Liver (tissue), 9 donors: Measurements from ENCODE around the gene GATA3. TPM values are rescaled to one million over a fixed set of nuclear protein-coding genes. Genes with fewer than 3 reads are reported as not detected.

Experiments used
- DNase-seq: peaks from one replicate; pipeline ENCODE4 v3.0.0-alpha.2; 2017; ENCODE audit warnings: low spot score
- H3K27ac ChIP-seq, 2 donors: one replicate each; pipeline ENCODE4 v1.7.0; 2013; ENCODE audit warnings: inconsistent platforms in 2 of 2, low read length in 2 of 2, control low read depth in 1 of 2, low read depth in 1 of 2, mild to moderate bottlenecking in 1 of 2
- H3K27me3 ChIP-seq, 4 donors: one replicate each; pipeline versions ENCODE4 v1.6.1 to v1.7.0; 2013; ENCODE audit warnings: low read length in 3 of 4, inconsistent platforms in 1 of 4, mild to moderate bottlenecking in 1 of 4, moderate library complexity in 1 of 4; ENCODE audit not compliant: control insufficient read depth in 4 of 4, insufficient read depth in 4 of 4
- H3K36me3 ChIP-seq, 4 donors: one replicate each; pipeline versions ENCODE4 v1.6.1 to v1.7.0; 2013; ENCODE audit warnings: low read length in 3 of 4, mild to moderate bottlenecking in 3 of 4, low read depth in 1 of 4, moderate library complexity in 1 of 4; ENCODE audit not compliant: control insufficient read depth in 4 of 4, insufficient read depth in 3 of 4
- H3K4me1 ChIP-seq, 4 donors: one replicate each; pipeline versions ENCODE4 v1.6.1 to v1.7.0; 2013; ENCODE audit warnings: low read length in 3 of 4, mild to moderate bottlenecking in 3 of 4, moderate library complexity in 1 of 4; ENCODE audit not compliant: control insufficient read depth in 4 of 4, insufficient read depth in 4 of 4
- H3K4me3 ChIP-seq, 3 donors: one replicate each; pipeline versions ENCODE4 v1.6.1 to v1.7.0; 2013; ENCODE audit warnings: low read length in 3 of 3, control low read depth in 1 of 3, low read depth in 1 of 3, mild to moderate bottlenecking in 1 of 3
- H3K9ac ChIP-seq, 2 donors: one replicate each; pipeline ENCODE4 v1.7.0; 2013; ENCODE audit warnings: low read length in 2 of 2, mild to moderate bottlenecking in 2 of 2, moderate library complexity in 2 of 2, control low read depth in 1 of 2, low read depth in 1 of 2
- H3K9me3 ChIP-seq, 4 donors: one replicate each; pipeline versions ENCODE4 v1.6.1 to v1.7.0; 2013; ENCODE audit warnings: low read length in 3 of 4; ENCODE audit not compliant: control insufficient read depth in 4 of 4
- EGR1 ChIP-seq, 2 donors: IDR thresholded peaks; 2 replicates each; pipeline ENCODE4 v1.6.1; 2016 to 2018; ENCODE audit warnings: antibody characterized with exemption in 2 of 2, low read depth in 2 of 2
- FOXA1 ChIP-seq: IDR thresholded peaks from 2 replicates; pipeline ENCODE4 v1.6.1; 2016; ENCODE audit warnings: antibody characterized with exemption
- GABPA ChIP-seq, 2 donors: IDR thresholded peaks in 1 of 2; conservative IDR thresholded peaks in 1 of 2; 2 replicates each; pipeline ENCODE4 v1.6.1; 2016; ENCODE audit warnings: antibody characterized with exemption in 2 of 2, mild to moderate bottlenecking in 1 of 2, moderate library complexity in 1 of 2
- HNF4A ChIP-seq, 2 donors: conservative IDR thresholded peaks; 2 replicates each; pipeline ENCODE4 v1.6.1; 2016; ENCODE audit warnings: antibody characterized with exemption in 2 of 2, mild to moderate bottlenecking in 2 of 2
- JUND ChIP-seq, 2 donors: IDR thresholded peaks; 2 replicates each; pipeline ENCODE4 v1.6.1; 2016; ENCODE audit warnings: antibody characterized with exemption in 2 of 2
- NR2F2 ChIP-seq: IDR thresholded peaks from 2 replicates; pipeline ENCODE4 v1.6.1; 2016; ENCODE audit warnings: antibody characterized with exemption
- RAD21 ChIP-seq, 2 donors: IDR thresholded peaks; 2 replicates each; pipeline ENCODE4 v1.6.1; 2016; ENCODE audit warnings: antibody characterized with exemption in 2 of 2, mild to moderate bottlenecking in 2 of 2
- RXRA ChIP-seq, 2 donors: IDR thresholded peaks; 2 replicates each; pipeline ENCODE4 v1.6.1; 2017 to 2018; ENCODE audit warnings: antibody characterized with exemption in 2 of 2, mild to moderate bottlenecking in 1 of 2
- SP1 ChIP-seq: IDR thresholded peaks from 2 replicates; pipeline ENCODE4 v1.6.1; 2018; ENCODE audit warnings: antibody characterized with exemption, mild to moderate bottlenecking
- TAF1 ChIP-seq: conservative IDR thresholded peaks from 2 replicates; pipeline ENCODE4 v1.6.1; 2016; ENCODE audit warnings: antibody characterized with exemption, mild to moderate bottlenecking
- WGBS: extraction: QIAGEN DNeasy Blood & Tissue Kit; methylation state at CpG from one replicate; pipeline ENCODE4 v1.1.7; 2013; 5-methylcytosine and 5-hydroxymethylcytosine counted together
- polyA plus RNA-seq, 2 donors: library from polyadenylated mRNA; stranded (reverse) in 1 of 2; unstranded in 1 of 2; fragments of 200-250 nt in 1 of 2; fragments of >200 nt in 1 of 2; fragmentation: Nextera tagmentation in 1 of 2; extraction: Ambion mirVana in 1 of 2; gene quantifications; one replicate each; pipeline versions ENCODE4 v1.2.1 to v1.2.3, GENCODE V29; 2013 to 2015
- total RNA-seq, 2 donors: library from RNA; depleted of rRNA; stranded (reverse); fragments of >200 nt; gene quantifications; one replicate each; pipeline ENCODE4 v1.2.3, GENCODE V29; 2014
- TF ChIP-seq, protein P1 (sequence below): IDR thresholded peaks from 2 replicates; pipeline ENCODE4 v1.6.1; 2016; ENCODE audit warnings: antibody characterized with exemption
- TF ChIP-seq, protein P2 (sequence below): IDR thresholded peaks from 2 replicates; pipeline ENCODE4 v1.6.1; 2016; ENCODE audit warnings: antibody characterized with exemption, mild to moderate bottlenecking
- TF ChIP-seq, protein P3 (sequence below): IDR thresholded peaks from 2 replicates; pipeline ENCODE4 v1.6.1; 2016; ENCODE audit warnings: antibody characterized with exemption
- TF ChIP-seq, protein P4 (sequence below): fragments of 150-350 bp; IDR thresholded peaks from 2 replicates; pipeline ENCODE4 v1.5.1; 2017; ENCODE audit warnings: improper control_type of control experiment, low read depth, low read length; ENCODE audit not compliant: missing input control
- donor health status: healthy.
- donor health status: healthy.
- donor health status: healthy.
- donor health status: healthy.
- donor health status: healthy.

Gene GATA3
- total and polyA plus RNA-seq, 4 donors, result 0.08 to 0.51 (median 0.21) TPM

DNA sequence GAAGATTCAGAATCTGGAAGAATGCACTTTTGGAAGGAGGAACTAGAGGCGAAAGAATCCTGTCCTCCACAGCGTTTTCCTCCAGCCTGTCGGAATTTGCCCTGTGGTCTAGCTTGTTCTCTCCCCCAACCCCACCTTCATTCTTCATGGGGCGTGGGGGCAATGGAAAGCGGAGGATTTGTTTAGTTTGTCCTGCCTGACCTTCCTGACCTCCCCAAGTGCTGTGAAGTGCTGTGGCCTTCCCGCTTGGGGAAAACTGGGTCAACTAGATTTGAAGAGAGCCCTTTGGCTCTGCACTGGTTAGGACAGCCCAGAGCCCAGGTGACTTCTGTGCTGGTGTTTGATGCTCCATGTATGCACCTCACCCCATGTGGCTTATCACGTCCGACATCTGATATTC, 49.1 kb downstream of the GATA3 start:
- Histone ChIP-seq H3K4me1 (no peaks in the 10 kb centered on the region), H3K4me3 (no peak overlapping the region), H3K9me3 (no peaks in the 10 kb centered on the region), H3K9ac (no peak overlapping the region), H3K27ac (no peak overlapping the region), H3K36me3 (no peaks in the 10 kb centered on the region), H3K27me3 (peaks cover 0 to 7% (median 0%) of the 10 kb centered on the region in 4 donors)
- WGBS, result 43% methylated on average over 8 of the region's 8 CpGs
- no peak for DNase-seq
- no peak for TF ChIP-seq FOXA1
- TF ChIP-seq, protein P1, sequence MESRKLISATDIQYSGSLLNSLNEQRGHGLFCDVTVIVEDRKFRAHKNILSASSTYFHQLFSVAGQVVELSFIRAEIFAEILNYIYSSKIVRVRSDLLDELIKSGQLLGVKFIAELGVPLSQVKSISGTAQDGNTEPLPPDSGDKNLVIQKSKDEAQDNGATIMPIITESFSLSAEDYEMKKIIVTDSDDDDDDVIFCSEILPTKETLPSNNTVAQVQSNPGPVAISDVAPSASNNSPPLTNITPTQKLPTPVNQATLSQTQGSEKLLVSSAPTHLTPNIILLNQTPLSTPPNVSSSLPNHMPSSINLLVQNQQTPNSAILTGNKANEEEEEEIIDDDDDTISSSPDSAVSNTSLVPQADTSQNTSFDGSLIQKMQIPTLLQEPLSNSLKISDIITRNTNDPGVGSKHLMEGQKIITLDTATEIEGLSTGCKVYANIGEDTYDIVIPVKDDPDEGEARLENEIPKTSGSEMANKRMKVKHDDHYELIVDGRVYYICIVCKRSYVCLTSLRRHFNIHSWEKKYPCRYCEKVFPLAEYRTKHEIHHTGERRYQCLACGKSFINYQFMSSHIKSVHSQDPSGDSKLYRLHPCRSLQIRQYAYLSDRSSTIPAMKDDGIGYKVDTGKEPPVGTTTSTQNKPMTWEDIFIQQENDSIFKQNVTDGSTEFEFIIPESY, result no peak
- TF ChIP-seq JUND (IDR thresholded peaks at IDR 0.05), result no peak
- TF ChIP-seq TAF1, result no peak
- TF ChIP-seq GABPA (IDR thresholded peaks at IDR 0.05 in 1 of 2, conservative IDR thresholded peaks at IDR 0.05 in 1 of 2), result no peak
- TF ChIP-seq, protein P2, sequence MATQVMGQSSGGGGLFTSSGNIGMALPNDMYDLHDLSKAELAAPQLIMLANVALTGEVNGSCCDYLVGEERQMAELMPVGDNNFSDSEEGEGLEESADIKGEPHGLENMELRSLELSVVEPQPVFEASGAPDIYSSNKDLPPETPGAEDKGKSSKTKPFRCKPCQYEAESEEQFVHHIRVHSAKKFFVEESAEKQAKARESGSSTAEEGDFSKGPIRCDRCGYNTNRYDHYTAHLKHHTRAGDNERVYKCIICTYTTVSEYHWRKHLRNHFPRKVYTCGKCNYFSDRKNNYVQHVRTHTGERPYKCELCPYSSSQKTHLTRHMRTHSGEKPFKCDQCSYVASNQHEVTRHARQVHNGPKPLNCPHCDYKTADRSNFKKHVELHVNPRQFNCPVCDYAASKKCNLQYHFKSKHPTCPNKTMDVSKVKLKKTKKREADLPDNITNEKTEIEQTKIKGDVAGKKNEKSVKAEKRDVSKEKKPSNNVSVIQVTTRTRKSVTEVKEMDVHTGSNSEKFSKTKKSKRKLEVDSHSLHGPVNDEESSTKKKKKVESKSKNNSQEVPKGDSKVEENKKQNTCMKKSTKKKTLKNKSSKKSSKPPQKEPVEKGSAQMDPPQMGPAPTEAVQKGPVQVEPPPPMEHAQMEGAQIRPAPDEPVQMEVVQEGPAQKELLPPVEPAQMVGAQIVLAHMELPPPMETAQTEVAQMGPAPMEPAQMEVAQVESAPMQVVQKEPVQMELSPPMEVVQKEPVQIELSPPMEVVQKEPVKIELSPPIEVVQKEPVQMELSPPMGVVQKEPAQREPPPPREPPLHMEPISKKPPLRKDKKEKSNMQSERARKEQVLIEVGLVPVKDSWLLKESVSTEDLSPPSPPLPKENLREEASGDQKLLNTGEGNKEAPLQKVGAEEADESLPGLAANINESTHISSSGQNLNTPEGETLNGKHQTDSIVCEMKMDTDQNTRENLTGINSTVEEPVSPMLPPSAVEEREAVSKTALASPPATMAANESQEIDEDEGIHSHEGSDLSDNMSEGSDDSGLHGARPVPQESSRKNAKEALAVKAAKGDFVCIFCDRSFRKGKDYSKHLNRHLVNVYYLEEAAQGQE, result no peak
- no peak for TF ChIP-seq HNF4A (conservative IDR thresholded peaks at IDR 0.05)
- TF ChIP-seq, protein P3, sequence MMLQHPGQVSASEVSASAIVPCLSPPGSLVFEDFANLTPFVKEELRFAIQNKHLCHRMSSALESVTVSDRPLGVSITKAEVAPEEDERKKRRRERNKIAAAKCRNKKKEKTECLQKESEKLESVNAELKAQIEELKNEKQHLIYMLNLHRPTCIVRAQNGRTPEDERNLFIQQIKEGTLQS, result no peak
- TF ChIP-seq, protein P4, sequence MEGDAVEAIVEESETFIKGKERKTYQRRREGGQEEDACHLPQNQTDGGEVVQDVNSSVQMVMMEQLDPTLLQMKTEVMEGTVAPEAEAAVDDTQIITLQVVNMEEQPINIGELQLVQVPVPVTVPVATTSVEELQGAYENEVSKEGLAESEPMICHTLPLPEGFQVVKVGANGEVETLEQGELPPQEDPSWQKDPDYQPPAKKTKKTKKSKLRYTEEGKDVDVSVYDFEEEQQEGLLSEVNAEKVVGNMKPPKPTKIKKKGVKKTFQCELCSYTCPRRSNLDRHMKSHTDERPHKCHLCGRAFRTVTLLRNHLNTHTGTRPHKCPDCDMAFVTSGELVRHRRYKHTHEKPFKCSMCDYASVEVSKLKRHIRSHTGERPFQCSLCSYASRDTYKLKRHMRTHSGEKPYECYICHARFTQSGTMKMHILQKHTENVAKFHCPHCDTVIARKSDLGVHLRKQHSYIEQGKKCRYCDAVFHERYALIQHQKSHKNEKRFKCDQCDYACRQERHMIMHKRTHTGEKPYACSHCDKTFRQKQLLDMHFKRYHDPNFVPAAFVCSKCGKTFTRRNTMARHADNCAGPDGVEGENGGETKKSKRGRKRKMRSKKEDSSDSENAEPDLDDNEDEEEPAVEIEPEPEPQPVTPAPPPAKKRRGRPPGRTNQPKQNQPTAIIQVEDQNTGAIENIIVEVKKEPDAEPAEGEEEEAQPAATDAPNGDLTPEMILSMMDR, result no peak
- no peak for TF ChIP-seq EGR1 (IDR thresholded peaks at IDR 0.05; ENCODE audit: low read depth in 2 of 2)

DNA sequence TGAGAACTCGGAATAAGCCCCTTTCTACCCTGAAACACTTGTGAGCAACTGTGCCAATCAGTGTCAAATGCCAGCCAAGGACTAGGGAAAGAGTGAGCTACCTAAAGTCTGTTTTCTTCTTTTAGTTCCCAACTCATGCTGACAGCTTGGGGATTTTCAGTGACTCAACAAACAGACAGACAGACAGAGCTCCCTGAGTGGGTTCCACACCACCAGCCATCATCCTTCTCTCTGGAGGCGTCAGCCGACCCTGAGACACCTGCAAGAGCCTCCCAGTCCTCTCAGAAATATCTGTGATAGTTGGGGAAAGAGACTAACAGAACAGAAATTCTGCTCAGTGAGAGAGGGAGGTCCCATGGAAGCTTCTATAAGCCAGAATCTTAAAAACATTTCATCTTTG, 49.5 kb downstream of the GATA3 start:
- no peaks in the 10 kb centered on the region for H3K36me3 ChIP-seq
- WGBS, result 64% methylated on average over 3 of the region's 3 CpGs
- H3K4me1 ChIP-seq, result no peaks in the 10 kb centered on the region
- H3K27ac ChIP-seq, result no peak overlapping the region
- H3K9ac ChIP-seq, result no peak overlapping the region
- no peak for DNase-seq
- H3K27me3 ChIP-seq, result peaks cover 0 to 7% (median 0%) of the 10 kb centered on the region in 4 donors
- H3K9me3 ChIP-seq, result no peaks in the 10 kb centered on the region
- no peak overlapping the region for H3K4me3 ChIP-seq
- TF ChIP-seq JUND (IDR thresholded peaks at IDR 0.05), result no peak
- TF ChIP-seq, protein P4, result no peak
- TF ChIP-seq RAD21 (IDR thresholded peaks at IDR 0.05), result no peak
- TF ChIP-seq NR2F2, result no peak
- TF ChIP-seq, protein P2, result no peak
- TF ChIP-seq SP1, result no peak
- TF ChIP-seq, protein P1, result no peak
- no peak for TF ChIP-seq GABPA (IDR thresholded peaks at IDR 0.05 in 1 of 2, conservative IDR thresholded peaks at IDR 0.05 in 1 of 2)
- no peak for TF ChIP-seq RXRA (IDR thresholded peaks at IDR 0.05)
- no peak for TF ChIP-seq HNF4A (conservative IDR thresholded peaks at IDR 0.05)
- TF ChIP-seq FOXA1, result no peak
